Hematopoietic multipotent progenitor cell treated with erythropoietin and hydrocortisone succinate and interleukin-3 and kit ligand, for 15 days (in vitro differentiated cells): ENCODE measurements around the gene RNF123.

ENCODE experiments used
- DNase-seq: peaks from one replicate; pipeline ENCODE4 v3.0.0-alpha.2; 2015; ENCODE audit warnings: low spot score

The RNF123 gene

DNA sequence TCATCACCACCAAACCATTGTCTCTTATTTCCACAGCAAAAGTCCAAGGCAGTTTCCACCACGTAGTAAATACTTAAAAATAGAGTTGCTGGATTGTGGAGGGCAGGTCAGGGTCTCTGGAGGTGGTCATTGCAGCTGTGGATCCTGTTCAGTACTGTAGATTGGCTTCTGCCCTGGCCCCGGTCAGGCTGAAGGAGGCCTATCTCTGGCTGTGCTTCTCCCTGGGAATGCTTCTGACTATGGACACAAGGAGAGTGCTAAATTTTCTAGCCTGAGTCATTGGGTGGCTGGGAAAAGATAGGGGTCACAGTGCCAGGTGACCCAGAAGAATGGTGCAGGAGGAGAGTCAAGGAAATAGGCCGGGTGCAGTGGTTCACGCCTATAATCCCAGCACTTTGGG is 60.7 kb downstream of the RNF123 start:
- no peak for DNase-seq

DNA sequence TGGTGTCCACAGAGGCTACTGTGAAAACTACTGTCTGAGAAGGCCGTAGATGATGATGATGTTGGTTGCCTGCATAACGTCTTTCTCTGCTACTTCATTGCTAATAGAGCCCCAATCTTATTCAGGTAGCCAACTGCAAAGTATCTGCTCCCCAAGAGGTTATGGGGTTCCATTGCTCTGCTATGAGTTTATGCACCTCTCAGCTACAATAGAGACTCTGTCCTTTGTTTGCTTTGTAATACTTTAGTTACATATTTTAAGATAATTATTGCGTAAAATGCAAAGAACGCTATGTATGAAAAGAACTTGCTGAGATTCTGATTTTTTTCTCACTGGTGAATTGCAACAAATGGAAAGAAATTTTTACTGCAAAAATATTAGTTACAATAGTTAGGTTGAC is 62.1 kb downstream of the RNF123 start:
- DNase-seq = no peak

DNA sequence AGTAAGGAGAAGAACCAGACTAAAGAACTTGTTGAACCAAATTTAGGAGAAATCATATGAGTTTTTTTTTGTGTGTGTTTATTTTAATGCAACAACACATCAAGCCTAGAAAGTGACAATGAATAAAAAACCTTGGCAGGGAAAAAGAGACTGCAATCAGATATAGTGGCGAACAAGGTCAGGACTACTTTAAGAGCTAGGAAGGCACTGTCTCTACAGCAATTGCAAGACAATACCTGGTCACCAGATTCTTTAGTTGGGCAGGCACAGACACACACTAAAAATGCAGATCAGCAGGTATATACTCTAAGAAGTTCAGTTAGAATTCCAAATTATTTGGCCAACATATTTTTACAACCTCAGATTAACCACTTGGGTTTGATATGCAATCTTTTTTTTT is 65.2 kb downstream of the RNF123 start:
- no peak for DNase-seq

DNA sequence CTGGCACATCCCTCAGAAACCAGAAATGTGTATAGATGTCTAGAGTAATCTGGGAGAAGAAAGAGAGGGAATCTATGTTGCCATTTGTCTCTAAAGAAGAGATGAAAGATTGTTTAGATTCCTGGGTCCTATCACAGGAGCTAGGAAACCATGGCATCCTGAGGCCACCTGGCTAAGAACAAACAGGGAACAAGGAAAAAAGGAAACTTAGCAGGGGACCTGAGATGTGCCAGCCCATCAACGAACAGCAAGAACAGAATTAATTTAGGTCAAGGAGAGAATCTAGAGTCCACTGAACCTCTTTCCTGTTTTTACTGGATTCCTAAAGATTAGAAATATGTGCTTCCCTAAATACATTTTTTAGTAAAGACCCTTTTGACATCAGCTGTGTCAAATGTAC is 66.7 kb downstream of the RNF123 start:
- no peak for DNase-seq

DNA sequence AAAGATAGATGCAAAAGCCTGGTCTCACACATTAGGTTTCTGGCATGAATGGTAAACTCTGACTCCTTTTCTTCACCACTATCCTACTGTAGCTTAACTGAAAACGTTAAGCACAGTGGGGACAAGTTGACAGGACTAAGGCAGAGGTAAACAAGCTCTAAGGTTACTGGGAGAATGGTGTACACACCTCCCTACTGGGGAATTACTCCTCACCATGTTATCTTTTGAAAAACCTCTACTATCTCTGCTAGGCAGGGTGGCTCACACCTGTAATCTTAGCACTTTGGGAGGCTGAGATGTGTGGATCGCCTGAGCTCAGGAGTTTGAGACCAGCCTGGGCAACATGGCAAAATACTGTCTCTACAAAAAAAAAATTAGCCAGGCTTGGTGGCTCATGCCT is 67.8 kb downstream of the RNF123 start:
- DNase-seq = no peak

DNA sequence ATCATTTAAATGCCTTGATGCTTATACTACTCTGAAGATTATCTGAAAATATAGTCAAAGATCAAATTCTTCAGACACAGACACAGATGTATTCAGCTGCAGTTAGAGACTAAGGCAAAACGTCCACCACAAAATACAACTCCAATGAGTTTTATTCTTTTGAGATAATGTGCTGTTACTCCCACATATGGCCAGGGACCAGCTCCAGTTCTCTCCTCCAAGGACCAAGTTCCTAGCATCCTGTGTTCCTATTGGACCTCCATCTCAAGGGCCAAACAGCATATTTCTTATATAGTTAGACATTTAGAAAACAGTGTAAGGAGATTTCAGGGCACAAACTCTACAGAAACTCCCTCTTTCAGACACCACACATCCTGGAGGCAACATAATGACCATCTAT is 69.9 kb downstream of the RNF123 start:
- no peak for DNase-seq

DNA sequence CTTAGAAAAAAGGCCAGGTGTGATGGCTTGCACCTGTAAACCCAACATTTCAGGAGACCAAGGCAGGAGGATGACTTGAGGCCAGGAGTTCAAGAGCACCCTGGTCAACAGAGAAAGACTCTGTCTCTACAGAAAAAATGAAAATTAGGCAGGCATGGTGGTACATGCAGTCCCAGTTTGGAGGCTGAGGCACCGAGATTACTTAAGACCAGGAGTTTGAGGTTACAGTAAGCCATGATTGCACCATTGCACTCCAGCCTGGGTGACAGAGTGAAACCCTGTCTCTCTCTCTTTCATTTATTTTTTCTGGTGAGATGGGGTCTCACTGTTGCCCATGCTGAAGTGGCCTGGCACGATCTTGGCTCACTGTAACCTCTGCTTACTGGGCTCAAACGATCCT is 72.3 kb downstream of the RNF123 start:
- no peak for DNase-seq

DNA sequence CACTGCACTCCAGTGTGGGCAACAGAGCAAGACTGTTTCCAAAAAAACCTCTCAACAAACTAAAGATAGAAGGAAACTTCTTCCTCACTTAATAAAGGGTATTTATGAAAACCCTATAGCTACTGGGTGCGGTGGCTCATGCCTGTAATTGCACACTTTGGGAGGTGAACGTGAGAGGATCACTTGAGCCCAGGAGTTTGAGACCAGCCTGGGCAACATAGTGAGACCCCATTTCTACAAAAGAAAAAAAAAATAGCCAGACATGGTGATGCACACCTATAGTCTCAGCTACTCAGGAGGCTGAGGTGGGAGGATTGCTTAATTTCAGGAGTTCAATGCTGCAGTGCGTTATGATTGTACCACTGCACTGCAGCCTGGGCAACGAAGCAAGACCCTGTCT is 74.6 kb downstream of the RNF123 start:
- no peak for DNase-seq

DNA sequence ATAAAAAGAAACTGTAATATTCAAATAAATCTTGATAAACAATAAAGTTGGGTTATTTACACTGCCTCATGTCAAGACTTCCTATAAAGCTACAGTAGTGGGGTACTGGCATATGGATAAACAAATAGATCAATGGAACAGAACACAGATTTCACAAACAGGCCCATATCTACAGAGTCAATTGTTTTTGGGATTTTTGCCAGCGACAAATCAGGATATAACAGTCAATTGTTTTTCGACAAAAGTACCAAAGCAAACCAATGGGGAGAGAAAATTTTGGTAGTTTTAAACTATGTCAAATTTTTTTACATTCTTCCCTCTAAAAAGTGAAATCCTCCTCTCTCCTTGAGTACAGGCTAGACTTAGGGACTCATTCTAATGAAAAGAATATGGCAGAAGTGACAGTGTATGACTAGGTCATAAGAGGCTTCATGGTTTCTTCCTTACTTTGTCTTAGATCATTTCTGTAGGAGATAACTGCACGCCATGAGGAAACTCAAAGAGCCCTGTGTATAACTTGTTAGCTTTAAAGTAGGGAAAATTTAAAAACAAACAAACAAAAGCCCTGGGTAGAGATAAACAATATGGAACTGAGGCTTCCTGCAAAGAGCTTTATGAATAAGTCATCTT is 80.0 kb downstream of the RNF123 start:
- DNase-seq = no peak

DNA sequence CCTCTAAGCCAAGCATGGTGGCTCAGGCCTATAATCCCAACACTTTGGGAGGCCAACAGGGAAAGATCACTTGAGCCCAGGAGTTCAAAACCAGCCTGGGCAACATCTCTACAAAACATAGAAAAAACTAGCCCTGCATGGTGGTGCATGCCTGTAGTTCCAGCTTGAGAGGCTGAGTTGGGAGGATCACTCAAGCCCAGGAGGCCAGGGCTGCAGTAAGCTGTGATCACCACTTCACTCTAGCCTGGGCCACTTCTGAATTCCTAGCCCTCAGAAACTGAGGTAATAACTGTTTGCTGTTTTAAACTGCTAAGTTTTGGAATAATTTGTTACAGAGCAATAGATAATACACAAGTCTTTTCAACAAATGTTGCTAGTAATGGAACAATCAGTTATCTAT is 80.6 kb downstream of the RNF123 start:
- no peak for DNase-seq
